Right lobe of liver (tissue), 4 donors: ENCODE data around the gene MRGPRX2.

ENCODE experiments used
- POLR2A ChIP-seq: fragments of 450-650 bp; IDR thresholded peaks from one replicate; pipeline ENCODE4 v1.6.1; 2017; ENCODE audit warnings: antibody characterized with exemption, mild to moderate bottlenecking
- TF ChIP-seq, protein P1 (sequence below), 4 donors: fragments of 200-600 bp in 3 of 4; fragments of 450-650 bp in 1 of 4; IDR thresholded peaks; one replicate each; pipeline versions ENCODE4 v1.5.1 to v1.8.0; 2016 to 2022; ENCODE audit warnings: antibody characterized with exemption in 4 of 4, mild to moderate bottlenecking in 2 of 4
- donor health status: DM: no; HTN: no; CAD: no.
- donor health status: DM: no; HTN: no; CAD: no.
- donor health status: DM: no; HTN: yes; CAD: no.

GRCh38 chr11:19088791-19089190, 28.3 kb upstream of the MRGPRX2 start:
- TF ChIP-seq, protein P1, sequence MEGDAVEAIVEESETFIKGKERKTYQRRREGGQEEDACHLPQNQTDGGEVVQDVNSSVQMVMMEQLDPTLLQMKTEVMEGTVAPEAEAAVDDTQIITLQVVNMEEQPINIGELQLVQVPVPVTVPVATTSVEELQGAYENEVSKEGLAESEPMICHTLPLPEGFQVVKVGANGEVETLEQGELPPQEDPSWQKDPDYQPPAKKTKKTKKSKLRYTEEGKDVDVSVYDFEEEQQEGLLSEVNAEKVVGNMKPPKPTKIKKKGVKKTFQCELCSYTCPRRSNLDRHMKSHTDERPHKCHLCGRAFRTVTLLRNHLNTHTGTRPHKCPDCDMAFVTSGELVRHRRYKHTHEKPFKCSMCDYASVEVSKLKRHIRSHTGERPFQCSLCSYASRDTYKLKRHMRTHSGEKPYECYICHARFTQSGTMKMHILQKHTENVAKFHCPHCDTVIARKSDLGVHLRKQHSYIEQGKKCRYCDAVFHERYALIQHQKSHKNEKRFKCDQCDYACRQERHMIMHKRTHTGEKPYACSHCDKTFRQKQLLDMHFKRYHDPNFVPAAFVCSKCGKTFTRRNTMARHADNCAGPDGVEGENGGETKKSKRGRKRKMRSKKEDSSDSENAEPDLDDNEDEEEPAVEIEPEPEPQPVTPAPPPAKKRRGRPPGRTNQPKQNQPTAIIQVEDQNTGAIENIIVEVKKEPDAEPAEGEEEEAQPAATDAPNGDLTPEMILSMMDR (IDR thresholded peaks at IDR 0.05), result no peak
- no peak for TF ChIP-seq POLR2A
